ENCODE results near the gene SDF2L1. TPM values are rescaled to one million over a fixed set of nuclear protein-coding genes. Genes with fewer than 3 reads are reported as not detected.
"Not testable (repeated sequence)": the region's sequence is repeated elsewhere in the genome, so short reads cannot be mapped to it uniquely, and the experiment has no call there.

Gene SDF2L1
- total RNA-seq, 4 donors from 2014 or later = 11.2 to 23.6 (median 18.7) TPM

DNA sequence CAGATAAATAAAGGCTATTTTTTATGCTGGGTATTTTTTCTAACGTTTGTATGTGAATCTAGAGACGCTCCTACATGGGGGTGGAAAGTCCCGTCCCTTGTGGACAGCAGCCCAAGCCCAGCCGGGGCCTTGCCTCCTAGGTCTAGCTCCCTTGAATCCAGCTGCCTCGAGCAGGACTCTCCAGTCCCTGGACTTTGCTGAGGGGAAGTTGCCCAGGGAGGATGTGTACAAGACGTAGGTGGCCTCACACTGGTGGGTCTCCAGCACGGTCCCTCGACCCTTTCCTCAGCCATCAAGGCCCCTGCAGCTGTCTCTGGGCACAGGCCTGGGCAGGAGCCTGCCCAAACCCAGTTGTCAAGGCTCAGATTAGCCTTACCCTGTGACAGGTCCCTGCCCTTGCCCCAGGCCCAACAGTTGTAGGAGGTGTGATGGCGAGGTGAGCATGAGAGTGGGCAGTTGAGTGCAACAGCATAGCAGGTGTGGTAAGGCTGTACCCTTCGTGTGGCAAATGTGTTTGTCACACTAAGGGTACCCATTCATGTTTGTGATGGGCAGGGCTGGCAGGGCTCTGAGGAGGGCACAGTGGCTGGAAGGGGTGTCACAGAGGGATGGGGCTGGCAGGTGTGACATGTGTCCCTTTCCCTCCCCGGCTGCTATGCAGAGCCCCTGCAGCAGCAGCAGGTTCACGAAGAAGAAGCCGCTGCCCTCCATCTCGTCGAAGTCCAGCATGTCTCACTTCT lies 6.2 kb upstream of the SDF2L1 start:
- Histone ChIP-seq H3K4me1 (no peaks in the 10 kb centered on the region), H3K4me3 (no peak overlapping the region), H3K36me3 (no peaks in the 10 kb centered on the region), H3K27ac (no peak overlapping the region), H3K9me3 (no peaks in the 10 kb centered on the region), H3K27me3 (no peaks in the 10 kb centered on the region)
- WGBS = 81% methylated on average over 12 of the region's 15 CpGs
- TF ChIP-seq EP300 (IDR thresholded peaks at IDR 0.05) = no peak
- TF ChIP-seq CTCF (IDR thresholded peaks at IDR 0.05) = no peak
- no peak for TF ChIP-seq POLR2AphosphoS5 (IDR thresholded peaks at IDR 0.05)
- no peak for TF ChIP-seq POLR2A (IDR thresholded peaks at IDR 0.05)
- no peak for DNase-seq (ENCODE audit: low spot score in 2 of 2)

- no peak for TF ChIP-seq CTCF (IDR thresholded peaks at IDR 0.05)
- no peak for TF ChIP-seq POLR2AphosphoS5 (IDR thresholded peaks at IDR 0.05)
- no peak for TF ChIP-seq POLR2A (IDR thresholded peaks at IDR 0.05)
- no peak for TF ChIP-seq EP300 (IDR thresholded peaks at IDR 0.05)
- Histone ChIP-seq H3K4me3 (no peak overlapping the region), H3K27me3 (no peaks in the 10 kb centered on the region), H3K9me3 (no peaks in the 10 kb centered on the region), H3K36me3 (no peaks in the 10 kb centered on the region), H3K27ac (no peak overlapping the region), H3K4me1 (peaks cover 5% of the 10 kb centered on the region)
- 92% methylated on average over 14 of the region's 17 CpGs for WGBS
- DNase-seq (ENCODE audit: low spot score in 2 of 2) = no peak
Measured at GRCh38 chr22:21636629-21637218, 5.4 kb upstream of the SDF2L1 start.

DNA sequence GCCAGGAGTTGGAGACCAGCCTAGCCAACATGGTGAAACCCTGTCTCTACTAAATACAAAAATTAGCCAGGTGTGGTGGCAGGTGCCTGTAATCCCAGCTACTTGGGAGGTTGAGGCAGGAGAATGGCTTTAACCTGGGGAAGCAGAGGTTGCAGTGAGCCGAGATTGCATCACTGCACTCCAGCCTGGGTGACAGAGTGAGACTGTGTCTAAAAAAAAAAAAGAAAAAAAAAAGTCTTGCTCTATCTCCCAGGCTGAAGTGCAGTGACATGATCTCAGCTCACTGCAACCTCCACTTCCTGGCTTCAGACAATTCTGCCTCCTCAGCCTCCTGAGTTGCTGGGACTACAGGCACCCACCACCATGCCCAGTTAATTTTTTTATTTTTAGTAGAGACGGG lies 4.7 kb upstream of the SDF2L1 start:
- not testable (repeated sequence) for H3K4me1 ChIP-seq; H3K36me3 ChIP-seq; H3K27me3 ChIP-seq; H3K4me3 ChIP-seq; H3K9me3 ChIP-seq; H3K27ac ChIP-seq; DNase-seq (ENCODE audit: low spot score in 2 of 2)
- 88% methylated on average over 2 of the region's 2 CpGs for WGBS

GRCh38 chr22:21639359-21639758 lies 2.7 kb upstream of the SDF2L1 start:
- no peak overlapping the region for H3K27ac ChIP-seq
- H3K9me3 ChIP-seq = no peaks in the 10 kb centered on the region
- no peaks in the 10 kb centered on the region for H3K27me3 ChIP-seq
- no peak overlapping the region for H3K4me3 ChIP-seq
- H3K36me3 ChIP-seq = no peaks in the 10 kb centered on the region
- no peak for DNase-seq (ENCODE audit: low spot score in 2 of 2)
- WGBS = 82% methylated on average over 4 of the region's 4 CpGs
- H3K4me1 ChIP-seq = peaks cover 18% of the 10 kb centered on the region
- TF ChIP-seq CTCF (IDR thresholded peaks at IDR 0.05) (no peak), POLR2A (IDR thresholded peaks at IDR 0.05) (no peak), EP300 (IDR thresholded peaks at IDR 0.05) (no peak), POLR2AphosphoS5 (IDR thresholded peaks at IDR 0.05) (no peak)

DNA sequence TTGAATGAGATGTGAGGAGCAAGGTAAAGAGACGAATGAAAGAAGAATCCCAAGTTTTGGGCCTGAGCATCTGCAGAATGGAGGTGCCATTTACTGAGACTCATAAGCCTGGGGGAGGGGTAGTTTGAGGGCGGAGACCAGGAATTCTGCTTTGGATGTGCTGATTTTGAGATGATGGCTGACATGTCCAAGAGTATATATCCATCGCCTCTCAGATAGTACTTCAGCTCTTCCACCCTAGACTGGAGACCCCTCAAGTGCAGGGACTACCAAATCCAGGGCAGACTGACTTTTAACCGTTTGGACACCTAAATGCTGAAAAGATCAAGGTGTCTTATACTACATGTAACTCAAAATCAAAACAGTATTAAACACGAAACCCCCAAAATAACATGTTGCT lies 1.3 kb upstream of the SDF2L1 start:
- peaks cover 18% of the 10 kb centered on the region for H3K4me1 ChIP-seq
- H3K4me3 ChIP-seq = no peak overlapping the region
- H3K27me3 ChIP-seq = no peaks in the 10 kb centered on the region
- H3K36me3 ChIP-seq = peaks cover 6% of the 10 kb centered on the region
- H3K27ac ChIP-seq = no peak overlapping the region
- TF ChIP-seq POLR2A (IDR thresholded peaks at IDR 0.05) (no peak), POLR2AphosphoS5 (IDR thresholded peaks at IDR 0.05) (no peak), EP300 (IDR thresholded peaks at IDR 0.05) (no peak), CTCF (IDR thresholded peaks at IDR 0.05) (no peak)
- H3K9me3 ChIP-seq = no peaks in the 10 kb centered on the region
- 87% methylated on average over 5 of the region's 5 CpGs for WGBS
- DNase-seq (ENCODE audit: low spot score in 2 of 2) = no peak

Measured in suprapubic skin (tissue), 4 donors.